Natural killer cell (primary cell): ENCODE data around the gene PSMB11. TPM values are rescaled to one million over a fixed set of nuclear protein-coding genes. Genes with fewer than 3 reads are reported as not detected.

Experiments used
- ATAC-seq, 3 donors: fragments of 150-1000 bp in 2 of 3; fragments of 200-7000 bp in 1 of 3; cut with Tn5 transposase; 1 replicate in 1 of 3; 2 replicates in 2 of 3; pipeline ENCODE4 v1.10.0; 2021; ENCODE audit warnings: mild to moderate bottlenecking in 2 of 3, moderate library complexity in 2 of 3
- DNase-seq, 2 donors: peaks; one replicate each; pipeline versions ENCODE4 v3.0.0 to v3.0.0-alpha.2; 2013 to 2021; ENCODE audit warnings: mixed read lengths in 1 of 2
- H3K27ac ChIP-seq: one replicate; pipeline ENCODE4 v1.5.1; 2013; ENCODE audit warnings: mild to moderate bottlenecking, low read length
- H3K27me3 ChIP-seq: one replicate; pipeline ENCODE4 v1.6.1; 2013; ENCODE audit warnings: low read length; ENCODE audit not compliant: control insufficient read depth, insufficient read depth
- H3K36me3 ChIP-seq: one replicate; pipeline ENCODE4 v1.6.1; 2013; ENCODE audit warnings: low read length; ENCODE audit not compliant: control insufficient read depth, insufficient read depth
- H3K4me1 ChIP-seq: one replicate; pipeline ENCODE4 v1.6.1; 2013; ENCODE audit warnings: low read length; ENCODE audit not compliant: control insufficient read depth, insufficient read depth
- H3K4me3 ChIP-seq: one replicate; pipeline ENCODE4 v1.5.1; 2013; ENCODE audit warnings: low read length
- H3K9me3 ChIP-seq: one replicate; pipeline ENCODE4 v1.6.1; 2013; ENCODE audit warnings: low read length; ENCODE audit not compliant: control insufficient read depth, insufficient read depth
- H3K27ac Mint-ChIP-seq, 2 donors: one replicate each; pipeline ENCODE4 v1.8.0; 2022; ENCODE audit warnings: mild to moderate bottlenecking in 2 of 2, mixed read lengths in 2 of 2, moderate library complexity in 1 of 2
- H3K27me3 Mint-ChIP-seq, 2 donors: one replicate each; pipeline ENCODE4 v1.8.0; 2022; ENCODE audit warnings: low read depth in 2 of 2, mixed read lengths in 2 of 2
- H3K36me3 Mint-ChIP-seq: one replicate; pipeline ENCODE4 v1.8.0; 2022; ENCODE audit warnings: mixed read lengths
- H3K4me1 Mint-ChIP-seq, 2 donors: one replicate each; pipeline ENCODE4 v1.8.0; 2022; ENCODE audit warnings: mixed read lengths in 2 of 2
- H3K4me3 Mint-ChIP-seq: one replicate; pipeline ENCODE4 v1.8.0; 2022; ENCODE audit warnings: mild to moderate bottlenecking, moderate library complexity, mixed read lengths
- H3K9me3 Mint-ChIP-seq, 2 donors: one replicate each; pipeline ENCODE4 v1.8.0; 2022; ENCODE audit warnings: mixed read lengths in 2 of 2
- CTCF ChIP-seq: fragments of 200-600 bp; IDR thresholded peaks from one replicate; pipeline ENCODE4 v1.8.0; 2022; ENCODE audit warnings: antibody characterized with exemption
- WGBS: methylation state at CpG from one replicate; pipeline ENCODE4 v1.1.7; 2013; ENCODE audit warnings: missing lambda C conversion rate; ENCODE audit not compliant: insufficient coverage; 5-methylcytosine and 5-hydroxymethylcytosine counted together
- intact Hi-C: fragments of 100-400 bp; cut with micrococcal nuclease; formaldehyde crosslinking; loops from one replicate; pipeline ENCODE4 v1.14.2; 2022
- total RNA-seq, 4 donors: library from RNA; stranded (reverse); fragments of 120-200 nt in 1 of 4; gene quantifications; one replicate each; pipeline versions ENCODE4 v1.2.3 to v1.2.4, GENCODE V29; 2013 to 2022

Gene PSMB11
- total RNA-seq, 3 donors from 2014 or later (not counting 1 experiment from before 2014, with no cell fraction given): not detected

DNA sequence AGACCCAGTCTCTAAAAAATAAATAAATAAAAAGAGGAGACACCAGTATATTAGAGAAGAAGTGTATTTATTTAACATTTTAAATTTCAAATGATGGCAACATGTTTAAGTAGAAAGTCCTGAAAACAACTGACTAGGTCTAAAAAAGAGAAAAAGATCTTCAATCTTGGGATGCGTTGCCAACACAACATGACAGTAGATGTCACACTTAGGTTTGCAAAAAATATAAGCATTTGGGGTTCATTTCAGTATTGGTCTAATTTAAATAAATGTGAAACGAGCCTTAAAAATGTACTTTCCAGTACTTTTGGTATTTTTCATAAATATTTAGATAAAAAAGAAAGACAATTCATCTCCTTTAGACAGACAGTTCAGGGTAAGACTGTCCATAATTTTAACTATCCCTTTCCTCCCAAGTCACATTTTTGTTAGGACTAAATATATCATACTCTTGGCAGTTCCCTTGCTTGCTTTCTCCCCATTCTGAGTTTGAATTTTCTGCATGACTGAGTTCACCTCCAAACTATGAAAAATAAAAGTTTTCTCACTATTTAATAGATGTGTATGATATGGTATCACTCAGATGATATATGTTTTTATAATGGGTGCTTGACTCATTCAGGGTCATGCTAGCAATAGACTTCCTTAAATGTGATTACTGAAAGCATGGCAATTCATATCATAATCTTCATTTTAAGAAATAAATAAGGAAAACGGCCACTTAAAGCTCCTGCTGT is 36.4 kb upstream of the PSMB11 start:
- H3K27me3 Mint-ChIP-seq: no peaks in the 10 kb centered on the region
- Histone ChIP-seq H3K4me3 (no peak overlapping the region), H3K9me3 (no peaks in the 10 kb centered on the region), H3K4me1 (peaks cover 23% of the 10 kb centered on the region), H3K27me3 (no peaks in the 10 kb centered on the region), H3K27ac (no peak overlapping the region), H3K36me3 (no peaks in the 10 kb centered on the region)
- H3K27ac Mint-ChIP-seq: peak overlapping the region; percentile 97 to 98
- DNase-seq: no peak
- no peak for TF ChIP-seq CTCF
- H3K36me3 Mint-ChIP-seq: no peaks in the 10 kb centered on the region
- ATAC-seq: no peak
- H3K4me1 Mint-ChIP-seq: peaks cover 30 to 38% of the 10 kb centered on the region in 2 donors
- WGBS: 65% methylated on average over 2 of the region's 3 CpGs
- H3K9me3 Mint-ChIP-seq: no peaks in the 10 kb centered on the region
- H3K4me3 Mint-ChIP-seq: peak overlapping the region; percentile 98
- intact Hi-C loops: loop anchor here (2.0 to 5.0 kb wide), 2 partner anchors 52 to 77 kb away; partner anchors contain the start of genes CDH24 and PRMT5

DNA sequence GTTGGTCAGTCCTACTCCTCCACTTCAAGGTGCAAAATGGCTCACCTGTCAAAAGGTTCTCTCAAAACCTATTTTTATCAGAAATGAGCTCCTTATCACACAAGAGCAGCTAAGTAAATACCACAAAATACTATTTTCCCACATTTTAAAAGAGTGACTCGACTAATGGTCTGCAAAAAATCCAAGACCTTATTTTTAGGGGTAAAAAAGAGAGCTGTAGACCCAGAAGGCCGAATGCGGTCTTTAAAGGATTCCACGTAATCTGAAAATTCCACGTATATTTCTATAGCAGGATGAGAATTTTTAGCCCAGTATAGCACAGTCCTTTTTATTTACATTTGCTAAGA is 35.9 kb upstream of the PSMB11 start:
- Mint-ChIP-seq H3K27me3 (no peaks in the 10 kb centered on the region), H3K9me3 (no peaks in the 10 kb centered on the region), H3K36me3 (no peaks in the 10 kb centered on the region), H3K4me1 (peaks cover 30 to 38% of the 10 kb centered on the region in 2 donors), H3K27ac (peak overlapping the region; percentile 97 to 98), H3K4me3 (peak overlapping the region; percentile 98)
- peak overlapping the region; percentile 91 for H3K27ac ChIP-seq
- no peak for DNase-seq
- peak overlapping the region; percentile 93 for H3K4me3 ChIP-seq
- H3K4me1 ChIP-seq: peaks cover 23% of the 10 kb centered on the region
- no peak for ATAC-seq
- no peaks in the 10 kb centered on the region for H3K27me3 ChIP-seq
- no peaks in the 10 kb centered on the region for H3K9me3 ChIP-seq
- H3K36me3 ChIP-seq: no peaks in the 10 kb centered on the region
- no peak for TF ChIP-seq CTCF
- intact Hi-C loops: loop anchor here (2.0 to 5.0 kb wide), 2 partner anchors 51 to 77 kb away; partner anchors contain the start of genes CDH24 and PRMT5
- 48% methylated on average over 2 of the region's 5 CpGs for WGBS

GRCh38 chr14:23006544-23007419 is 35.2 kb upstream of the PSMB11 start:
- H3K27ac ChIP-seq: peak overlapping the region; percentile 91
- peaks cover 23% of the 10 kb centered on the region for H3K4me1 ChIP-seq
- peak overlapping the region; percentile 98 for H3K4me3 Mint-ChIP-seq
- H3K27ac Mint-ChIP-seq: peak overlapping the region; percentile 97 to 98
- no peaks in the 10 kb centered on the region for H3K36me3 ChIP-seq
- WGBS: under 1% methylated on average over 62 of the region's 62 CpGs
- intact Hi-C loops: loop anchor here (1.0 to 5.0 kb wide), 3 partner anchors 28 to 78 kb away; partner anchors contain the start of genes CDH24, PRMT5 and PSMB5
- no peaks in the 10 kb centered on the region for H3K36me3 Mint-ChIP-seq
- no peaks in the 10 kb centered on the region for H3K27me3 Mint-ChIP-seq
- peak overlapping the region; percentile 93 for H3K4me3 ChIP-seq
- ATAC-seq (peak; percentile 91 to 99 (median 93)), DNase-seq (peak; percentile 95 to 99)
- H3K4me1 Mint-ChIP-seq: peaks cover 30 to 38% of the 10 kb centered on the region in 2 donors
- H3K9me3 Mint-ChIP-seq: no peaks in the 10 kb centered on the region
- no peaks in the 10 kb centered on the region for H3K27me3 ChIP-seq
- TF ChIP-seq CTCF: peak; percentile 18
- H3K9me3 ChIP-seq: no peaks in the 10 kb centered on the region
